Transverse colon (tissue), 4 donors: ENCODE results near the gene DPP10.

Experiments
- EP300 ChIP-seq: sonication (generic); formaldehyde crosslinking; IDR thresholded peaks from one replicate; pipeline ENCODE4 v1.6.1; 2017; ENCODE audit warnings: antibody characterized with exemption, low read depth
- POLR2A ChIP-seq: fragments of 450-650 bp; IDR thresholded peaks from one replicate; pipeline ENCODE4 v1.6.1; 2016; ENCODE audit warnings: antibody characterized with exemption, mild to moderate bottlenecking, moderate library complexity
- POLR2AphosphoS5 ChIP-seq, 3 donors: sonication (generic); formaldehyde crosslinking; IDR thresholded peaks; one replicate each; pipeline ENCODE4 v1.6.1; 2016; ENCODE audit warnings: antibody characterized with exemption in 3 of 3
- TF ChIP-seq, protein P1 (sequence below), 5 experiments: fragments of 200-600 bp in 3 of 5; fragments of 450-650 bp in 2 of 5; sonication (generic) in 3 of 5; IDR thresholded peaks; 1 replicate in 2 of 5; 2 replicates in 3 of 5; pipeline ENCODE4 v1.5.1; 2016 to 2017; ENCODE audit warnings: antibody characterized with exemption in 5 of 5, inconsistent platforms in 3 of 5, mild to moderate bottlenecking in 2 of 5, moderate library complexity in 1 of 5

DNA sequence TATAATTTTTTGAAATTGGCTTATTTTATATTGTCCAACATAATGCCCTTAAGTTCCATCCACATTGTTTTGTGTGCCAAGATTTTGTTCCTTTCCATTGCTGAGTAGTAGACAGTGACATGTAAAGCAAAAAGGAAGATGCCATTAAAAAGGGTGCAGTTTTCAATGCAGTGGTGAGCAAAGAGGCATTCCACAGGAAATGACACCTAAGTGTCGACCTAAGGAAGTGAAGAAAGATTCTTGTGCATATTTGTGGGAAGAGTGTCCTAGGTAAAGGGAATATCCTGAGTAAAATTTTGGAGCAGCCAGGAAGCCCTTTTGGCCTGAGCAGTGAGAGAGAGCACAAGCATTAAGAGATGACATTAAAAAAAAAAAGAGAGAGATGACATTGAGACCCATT lies 1099.9 kb downstream of the DPP10 start:
- TF ChIP-seq POLR2A (no peak), EP300 (no peak), POLR2AphosphoS5 (IDR thresholded peaks at IDR 0.05) (no peak)
- TF ChIP-seq, protein P1, sequence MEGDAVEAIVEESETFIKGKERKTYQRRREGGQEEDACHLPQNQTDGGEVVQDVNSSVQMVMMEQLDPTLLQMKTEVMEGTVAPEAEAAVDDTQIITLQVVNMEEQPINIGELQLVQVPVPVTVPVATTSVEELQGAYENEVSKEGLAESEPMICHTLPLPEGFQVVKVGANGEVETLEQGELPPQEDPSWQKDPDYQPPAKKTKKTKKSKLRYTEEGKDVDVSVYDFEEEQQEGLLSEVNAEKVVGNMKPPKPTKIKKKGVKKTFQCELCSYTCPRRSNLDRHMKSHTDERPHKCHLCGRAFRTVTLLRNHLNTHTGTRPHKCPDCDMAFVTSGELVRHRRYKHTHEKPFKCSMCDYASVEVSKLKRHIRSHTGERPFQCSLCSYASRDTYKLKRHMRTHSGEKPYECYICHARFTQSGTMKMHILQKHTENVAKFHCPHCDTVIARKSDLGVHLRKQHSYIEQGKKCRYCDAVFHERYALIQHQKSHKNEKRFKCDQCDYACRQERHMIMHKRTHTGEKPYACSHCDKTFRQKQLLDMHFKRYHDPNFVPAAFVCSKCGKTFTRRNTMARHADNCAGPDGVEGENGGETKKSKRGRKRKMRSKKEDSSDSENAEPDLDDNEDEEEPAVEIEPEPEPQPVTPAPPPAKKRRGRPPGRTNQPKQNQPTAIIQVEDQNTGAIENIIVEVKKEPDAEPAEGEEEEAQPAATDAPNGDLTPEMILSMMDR (IDR thresholded peaks at IDR 0.05): no peak
